GM19452 (cell line): ENCODE results near the gene CYP11A1.

Source experiments
- ATAC-seq: cut with Tn5 transposase; IDR thresholded peaks from one replicate; pipeline ENCODE4 v1.9.1; 2021; ENCODE audit not compliant: unreplicated experiment

CYP11A1 gene

DNA sequence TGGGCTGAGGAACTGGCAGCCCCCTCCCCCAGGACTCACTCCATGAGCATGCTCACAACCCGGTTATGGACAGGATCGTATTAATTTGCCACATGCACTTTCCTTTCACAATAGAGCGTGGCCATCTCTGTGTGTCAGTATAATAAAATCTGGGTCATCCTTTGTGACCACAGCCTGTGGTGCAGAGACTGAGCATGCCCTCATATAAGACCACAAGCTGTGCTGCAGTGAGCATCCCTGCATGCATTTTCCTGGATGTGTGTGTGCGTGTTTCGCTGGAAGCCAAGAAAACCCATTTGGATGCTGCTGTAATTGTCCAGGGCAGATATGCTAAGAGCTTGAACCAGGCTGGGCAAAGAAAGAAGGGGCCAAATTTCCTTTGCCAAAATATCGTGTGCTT, 39.7 kb downstream of the CYP11A1 start:
- ATAC-seq = no peak

DNA sequence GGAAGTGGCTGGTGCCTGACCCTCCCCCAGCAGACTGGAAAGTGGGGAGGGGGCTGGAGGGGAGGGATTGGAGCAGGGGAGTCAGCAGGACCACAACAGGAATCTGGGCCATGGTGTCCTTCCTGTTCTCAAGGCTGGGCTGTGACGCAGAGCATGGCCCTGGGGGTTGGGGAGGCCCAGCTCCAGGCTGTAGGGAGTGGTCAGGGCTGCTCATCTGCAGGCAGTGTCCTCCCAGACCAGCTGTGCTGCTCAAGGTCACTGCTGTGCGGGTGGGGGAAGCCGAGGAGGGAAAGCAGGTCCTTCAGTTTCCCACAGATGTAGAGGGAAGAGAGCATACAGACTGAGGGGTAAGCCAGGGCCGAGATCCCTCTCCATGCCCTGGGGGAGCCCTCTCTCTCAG, 40.7 kb downstream of the CYP11A1 start:
- ATAC-seq = no peak

DNA sequence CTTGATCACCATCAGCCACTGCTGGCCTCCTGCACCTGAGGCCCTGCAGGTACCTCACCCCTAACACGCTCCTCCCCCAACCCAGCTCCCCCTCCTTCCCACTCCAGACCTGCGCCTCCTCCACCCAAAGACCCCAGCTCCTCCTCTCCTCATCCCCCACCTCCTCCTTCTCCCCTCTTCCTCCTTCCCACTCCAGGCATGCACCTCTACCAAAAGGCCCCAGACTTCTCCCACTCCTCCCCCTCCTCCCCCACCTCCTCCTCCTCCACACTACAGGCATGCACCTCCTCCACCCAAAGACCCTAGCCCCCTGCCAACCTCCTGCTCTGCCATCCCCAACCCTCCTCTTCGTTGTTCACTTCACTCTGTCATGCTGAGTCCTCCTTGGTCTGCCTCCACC, 42.7 kb downstream of the CYP11A1 start:
- ATAC-seq = no peak

- no peak for ATAC-seq
These were observed 44.8 kb downstream of the CYP11A1 start for GRCh38 chr15:74322558-74323180.

- ATAC-seq = no peak
These were observed 46.8 kb downstream of the CYP11A1 start for GRCh38 chr15:74320352-74321247.

GRCh38 chr15:74319596-74320351, 47.7 kb downstream of the CYP11A1 start:
- ATAC-seq = no peak

DNA sequence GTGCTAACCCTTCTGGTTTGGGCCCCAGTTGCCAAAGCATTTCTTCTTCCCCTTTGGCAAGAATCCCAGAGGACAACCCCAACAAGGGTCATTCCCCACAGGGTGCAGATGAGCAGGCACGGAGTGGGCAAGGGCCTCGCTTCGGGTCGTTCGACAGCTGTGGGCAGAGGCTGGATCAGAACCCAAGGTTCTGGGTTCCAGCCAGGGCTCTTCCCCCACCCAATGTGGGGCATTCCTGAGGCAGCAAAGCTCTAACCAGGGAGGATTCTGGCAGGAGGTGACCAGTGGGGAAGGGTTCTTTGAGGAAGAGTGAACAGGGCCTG, 48.3 kb downstream of the CYP11A1 start:
- no peak for ATAC-seq

GRCh38 chr15:74318376-74319137, 48.9 kb downstream of the CYP11A1 start:
- no peak for ATAC-seq

DNA sequence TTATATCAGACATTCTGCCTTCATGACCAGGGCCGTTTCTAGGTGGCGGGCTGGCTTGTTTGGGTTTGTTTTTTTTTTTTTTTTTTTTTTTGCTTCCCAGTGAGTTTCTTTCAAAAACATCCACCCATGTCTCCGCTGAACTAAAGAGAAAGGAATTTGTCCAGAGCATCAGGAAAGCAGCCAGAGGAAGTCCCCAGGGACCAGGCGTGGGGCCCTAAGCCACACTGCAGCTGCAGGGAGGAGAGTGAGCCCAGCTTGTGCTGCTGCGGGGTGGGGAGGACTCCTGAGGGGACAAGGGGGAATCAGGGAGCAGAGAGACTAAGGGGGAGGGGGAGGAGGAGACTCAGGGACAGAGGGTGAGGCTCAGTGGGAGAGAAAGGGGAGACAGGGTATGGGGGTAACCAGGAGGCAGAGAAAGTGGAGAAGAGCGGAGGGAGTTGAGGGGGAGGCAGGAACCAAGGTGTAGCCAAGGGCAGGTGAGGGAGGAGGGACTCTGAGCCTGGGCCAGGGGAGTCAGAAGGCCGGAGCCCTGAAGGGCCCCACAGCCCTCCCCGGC, 49.5 kb downstream of the CYP11A1 start:
- ATAC-seq = no peak

- ATAC-seq = no peak
These were observed 51.3 kb downstream of the CYP11A1 start for GRCh38 chr15:74316141-74316540.

GRCh38 chr15:74315626-74316025, 51.8 kb downstream of the CYP11A1 start:
- ATAC-seq = peak; percentile 59

DNA sequence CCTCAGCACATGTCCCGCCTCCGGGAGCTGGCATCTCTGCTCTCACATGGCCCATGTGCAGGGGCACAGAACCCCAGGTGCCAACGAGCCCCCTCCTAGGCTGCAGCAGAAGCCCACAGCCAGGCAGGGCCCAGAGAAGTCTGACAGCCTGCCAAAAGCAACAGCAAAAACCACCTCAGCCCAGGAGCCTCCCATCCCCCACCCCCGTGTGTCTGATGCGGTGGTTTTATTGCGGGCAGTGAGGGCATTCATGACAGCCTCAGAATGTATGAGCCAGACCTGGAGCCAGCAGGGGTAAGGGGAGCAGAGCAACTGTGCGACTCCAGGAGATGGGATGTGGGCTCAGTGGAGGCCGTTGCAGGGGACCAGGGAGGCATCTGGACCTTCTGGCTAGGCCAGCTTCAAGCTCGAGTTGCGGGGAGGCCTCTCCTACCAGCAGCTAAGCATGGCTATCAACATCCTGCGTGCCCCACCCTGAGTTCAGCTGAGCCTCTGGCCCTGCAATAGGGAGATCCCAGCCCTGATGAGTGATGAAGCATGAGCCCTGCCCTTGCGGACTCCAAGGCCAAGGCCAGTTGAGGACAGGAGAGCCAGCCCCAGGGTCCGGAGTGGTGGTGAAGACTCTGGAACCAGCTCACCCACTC, 52.5 kb downstream of the CYP11A1 start:
- ATAC-seq = no peak

DNA sequence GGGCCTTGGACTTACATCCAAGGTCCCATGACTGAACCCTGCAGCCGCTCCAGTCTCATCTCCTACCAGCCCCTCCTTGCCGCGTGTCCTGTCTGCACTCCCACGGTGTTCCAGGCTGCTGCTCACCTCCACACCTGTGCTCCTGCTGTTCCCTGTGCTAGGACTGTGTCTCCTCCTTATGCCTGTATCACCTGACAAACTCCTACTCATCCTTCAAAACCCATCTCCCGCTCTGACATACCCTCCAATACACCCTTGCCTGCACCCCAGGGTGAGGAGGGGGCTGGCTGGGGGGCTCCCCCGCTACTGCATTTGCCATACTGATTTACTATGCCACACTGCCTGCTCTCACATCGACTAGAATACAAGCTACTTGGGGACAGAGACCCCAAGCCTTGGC, 53.6 kb downstream of the CYP11A1 start:
- no peak for ATAC-seq

DNA sequence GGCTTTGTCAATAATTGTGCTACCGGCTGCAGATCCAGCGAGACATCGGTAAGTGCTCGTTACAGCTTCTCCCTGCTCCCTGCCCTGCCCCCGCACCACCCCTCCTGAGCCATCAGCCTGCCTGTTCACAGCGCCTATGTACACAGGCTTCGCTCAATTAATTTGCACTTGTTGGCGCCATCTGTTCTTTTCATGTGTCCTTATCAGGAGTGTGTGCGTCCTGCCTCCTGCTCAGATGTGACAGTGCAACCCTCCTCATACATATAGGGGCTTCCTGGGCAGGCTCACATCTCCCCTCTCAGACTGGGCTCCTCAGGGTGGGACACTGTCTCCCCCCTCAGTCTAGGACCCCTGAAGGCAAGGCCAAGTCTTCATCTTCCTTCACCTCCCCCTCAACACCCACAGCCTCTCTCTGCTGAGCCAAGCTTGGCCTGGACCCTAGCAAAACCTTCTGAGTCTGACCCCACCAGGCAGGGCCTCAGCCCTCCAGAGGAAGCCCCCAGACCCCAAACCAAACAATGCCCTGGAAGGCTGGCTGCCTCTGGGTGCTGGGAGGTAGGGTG, 54.9 kb downstream of the CYP11A1 start:
- no peak for ATAC-seq

- ATAC-seq = no peak
These were observed 55.6 kb downstream of the CYP11A1 start for GRCh38 chr15:74311734-74312444.

DNA sequence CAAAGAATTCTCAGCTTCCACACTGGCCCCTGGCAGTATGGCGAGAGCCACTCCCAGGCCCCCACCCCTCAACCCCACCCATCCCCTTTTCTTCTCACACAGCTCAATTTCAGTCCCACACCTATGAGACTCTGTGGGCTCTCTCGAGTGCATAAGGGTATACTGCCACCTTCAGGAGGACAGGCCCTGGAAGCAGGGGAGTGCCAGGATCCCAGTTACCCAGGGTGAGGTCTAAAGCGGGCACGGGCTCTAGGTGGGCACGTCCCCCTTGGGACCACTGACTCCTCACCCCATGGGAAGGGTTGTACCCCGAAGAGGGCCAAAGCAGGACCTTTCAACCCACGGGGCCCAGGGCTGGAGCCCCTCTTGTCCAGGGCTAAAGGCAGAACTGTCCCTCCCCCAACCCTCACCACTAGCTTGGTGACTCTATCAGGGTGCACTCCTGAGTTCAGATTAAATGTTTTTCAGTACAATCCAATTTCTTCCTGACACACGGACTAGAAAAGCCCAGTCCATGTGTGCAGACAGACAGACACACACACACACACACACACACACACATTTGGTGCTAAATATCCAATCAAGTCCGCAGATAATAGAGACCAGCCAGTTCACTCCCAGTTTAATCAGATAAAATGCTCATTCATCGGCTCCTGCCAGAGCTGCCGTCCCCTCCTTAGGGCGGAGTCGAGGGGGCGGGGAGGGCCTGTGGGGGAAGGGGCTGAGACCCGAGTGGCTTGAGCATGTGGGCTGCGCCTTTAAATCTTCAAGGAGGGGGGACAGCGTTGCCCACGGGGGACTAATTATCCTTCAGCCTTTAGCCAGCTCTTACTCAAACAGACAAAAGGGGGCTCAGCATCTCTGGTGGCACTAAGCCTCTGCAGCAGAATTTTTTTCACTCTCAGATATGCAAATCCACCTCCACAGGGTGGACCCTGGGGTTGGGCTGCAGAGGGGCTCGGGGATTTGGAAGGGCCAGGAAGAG, 59.3 kb downstream of the CYP11A1 start:
- ATAC-seq = no peak

DNA sequence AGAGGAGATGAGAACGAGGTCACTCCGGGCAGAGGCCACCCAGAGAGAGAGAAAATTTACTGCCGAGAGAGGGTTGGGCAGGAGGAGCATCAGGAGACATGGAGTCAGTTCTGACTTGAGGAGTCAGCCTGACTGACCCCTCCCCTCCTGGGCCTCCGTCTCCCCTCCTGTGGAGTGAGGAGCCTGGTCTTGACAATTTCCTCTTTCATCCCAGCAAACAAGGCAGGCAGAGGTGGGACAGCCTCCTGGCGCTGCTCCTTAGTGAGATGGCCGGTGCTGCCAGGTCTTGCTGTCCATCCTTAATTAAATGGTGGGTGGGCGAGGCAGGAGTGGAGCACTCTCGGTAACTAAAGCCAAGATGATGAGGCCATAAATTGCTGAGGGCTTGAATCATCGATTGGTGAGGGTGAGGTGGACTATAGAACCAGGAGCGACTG, 60.6 kb downstream of the CYP11A1 start:
- ATAC-seq = no peak

DNA sequence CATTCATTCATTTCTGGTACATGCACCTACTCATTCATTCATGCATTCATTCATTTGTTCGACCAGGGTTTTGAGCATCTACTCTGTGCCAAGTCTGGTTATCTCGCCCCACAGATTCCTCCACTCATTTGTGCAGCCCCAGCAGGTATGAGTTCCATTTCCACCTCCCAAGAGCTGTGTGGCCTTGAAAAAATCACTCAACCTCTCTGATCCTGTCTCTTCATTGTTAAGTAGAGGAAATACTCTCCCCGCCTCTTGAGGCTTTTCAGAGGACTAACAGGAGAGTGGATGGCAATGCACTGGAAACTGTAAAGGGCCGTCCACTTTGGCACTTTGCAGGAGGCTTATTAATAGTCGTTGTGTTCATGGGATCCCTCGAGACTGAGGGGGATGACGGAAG, 61.8 kb downstream of the CYP11A1 start:
- ATAC-seq = no peak
